ENCODE measurements around the gene WWOX.

WWOX gene

DNA sequence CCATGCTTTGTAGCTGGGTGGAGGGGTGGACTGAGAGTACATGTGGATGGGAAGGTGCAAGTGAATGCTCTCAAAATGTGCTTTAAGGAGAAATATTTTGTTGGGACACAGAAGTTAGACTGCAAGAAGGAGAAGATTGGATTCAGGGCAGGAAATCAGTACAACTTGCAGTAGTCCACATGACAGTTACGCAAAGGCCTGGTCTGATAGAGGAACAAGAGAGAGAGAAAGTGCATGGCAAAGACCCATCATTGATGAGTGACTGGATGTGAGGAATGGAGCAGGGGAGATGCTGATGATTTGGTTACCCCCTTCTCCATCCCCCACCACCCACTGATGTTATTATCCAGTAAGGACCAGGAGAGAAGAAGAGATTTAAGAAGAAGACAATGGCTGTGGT lies 1028.3 kb downstream of the WWOX start:
- DNase-seq = no peak

DNA sequence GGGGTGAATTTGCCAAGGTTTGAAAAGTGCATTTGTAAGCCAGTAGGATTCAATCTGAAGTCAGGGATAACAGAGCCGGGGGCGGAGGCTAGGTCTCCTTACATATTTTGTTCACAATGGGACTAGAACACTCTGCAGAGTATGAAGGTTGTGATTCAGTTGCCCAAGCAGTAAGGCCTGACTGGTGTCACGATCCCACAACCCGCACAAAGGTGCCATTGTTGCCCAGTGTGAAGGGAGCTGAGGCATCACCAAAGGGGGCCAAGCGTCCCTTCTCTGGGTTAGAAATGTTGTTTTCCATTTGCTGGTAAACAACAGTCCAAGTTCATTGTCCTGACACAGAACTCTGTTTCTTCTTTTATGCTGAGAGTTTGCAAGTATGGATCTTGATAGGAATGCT lies 1029.3 kb downstream of the WWOX start:
- DNase-seq = no peak

DNA sequence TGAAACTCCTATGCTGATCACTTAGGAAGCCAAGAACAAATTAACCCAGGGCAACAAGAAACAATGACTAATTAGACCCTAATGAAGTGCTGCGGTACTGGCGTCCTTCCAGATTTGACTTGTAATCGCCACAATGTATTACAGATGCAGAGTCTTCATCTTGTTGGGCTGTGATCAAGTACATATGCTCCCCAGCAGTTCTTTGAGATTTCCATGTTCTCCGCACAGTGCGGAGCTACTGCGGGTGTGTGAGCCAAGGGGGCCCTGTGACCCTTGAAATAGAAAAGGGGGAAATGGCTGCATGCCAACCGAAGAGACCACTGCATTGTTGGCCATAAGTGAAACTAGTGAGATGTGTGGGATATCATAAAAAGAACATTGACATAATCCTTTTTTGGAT lies 1031.2 kb downstream of the WWOX start:
- DNase-seq = no peak

- DNase-seq = no peak
These were observed 1032.0 kb downstream of the WWOX start for GRCh38 chr16:79131321-79132075.

DNA sequence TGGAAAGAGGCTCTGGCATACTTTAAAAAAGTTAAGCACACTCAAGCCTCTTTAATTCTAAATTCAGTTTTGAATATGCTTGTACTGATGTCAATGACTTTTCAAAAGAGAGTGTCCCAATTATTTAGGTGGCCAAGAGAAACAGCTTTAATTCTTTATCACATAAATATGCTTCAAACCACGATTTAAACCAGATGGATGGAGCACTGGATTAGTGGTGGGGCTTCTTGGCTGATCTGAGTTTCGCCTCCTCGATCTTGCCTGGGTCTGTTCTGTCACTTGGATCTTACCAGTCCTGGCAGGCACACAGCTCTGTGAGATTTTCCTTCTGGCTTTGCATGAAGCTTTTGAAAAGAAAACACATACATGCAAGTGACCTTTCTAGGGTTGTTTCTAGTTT lies 1033.2 kb downstream of the WWOX start:
- no peak for DNase-seq

- no peak for DNase-seq
These were observed 1034.8 kb downstream of the WWOX start for GRCh38 chr16:79134300-79134699.

DNA sequence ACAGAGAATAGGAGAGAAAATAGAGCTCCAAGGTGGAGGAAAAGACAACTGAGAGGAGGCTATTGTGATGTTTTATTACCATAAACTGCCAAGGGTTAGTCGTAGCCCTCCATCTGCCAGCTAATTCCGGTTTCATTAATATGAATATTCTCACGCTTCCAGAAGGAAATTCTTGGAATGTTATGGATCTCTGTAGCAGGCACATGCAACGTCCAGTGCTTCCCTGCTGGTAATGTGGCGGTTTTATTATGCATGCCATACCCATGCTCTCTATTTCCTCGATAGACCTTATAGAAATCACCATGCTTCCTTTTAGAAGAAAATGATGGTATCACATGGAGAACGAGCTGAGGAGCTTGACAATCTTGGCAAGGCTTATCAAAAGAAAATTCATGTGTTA lies 1037.5 kb downstream of the WWOX start:
- DNase-seq = no peak

GRCh38 chr16:79137426-79137939 lies 1038.0 kb downstream of the WWOX start:
- no peak for DNase-seq

DNA sequence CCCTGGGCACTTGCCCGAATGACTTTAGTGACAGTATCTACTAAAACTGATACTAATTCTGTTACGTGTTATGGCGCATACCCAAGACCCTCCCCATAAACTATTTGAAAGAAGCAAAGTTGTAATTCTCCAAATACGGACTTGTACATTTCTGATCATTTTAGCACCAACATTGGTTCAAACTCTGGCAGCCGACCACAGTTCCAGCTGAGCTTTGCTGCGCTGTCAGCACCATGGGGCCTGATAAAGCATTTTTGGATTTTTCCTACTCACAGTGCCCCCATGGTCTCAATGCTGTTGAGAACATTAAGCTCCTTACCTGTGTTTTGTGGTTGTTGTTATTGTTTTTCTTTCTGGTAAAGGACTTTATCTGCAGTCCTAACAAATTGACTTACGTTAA lies 1040.3 kb downstream of the WWOX start:
- DNase-seq = no peak

DNA sequence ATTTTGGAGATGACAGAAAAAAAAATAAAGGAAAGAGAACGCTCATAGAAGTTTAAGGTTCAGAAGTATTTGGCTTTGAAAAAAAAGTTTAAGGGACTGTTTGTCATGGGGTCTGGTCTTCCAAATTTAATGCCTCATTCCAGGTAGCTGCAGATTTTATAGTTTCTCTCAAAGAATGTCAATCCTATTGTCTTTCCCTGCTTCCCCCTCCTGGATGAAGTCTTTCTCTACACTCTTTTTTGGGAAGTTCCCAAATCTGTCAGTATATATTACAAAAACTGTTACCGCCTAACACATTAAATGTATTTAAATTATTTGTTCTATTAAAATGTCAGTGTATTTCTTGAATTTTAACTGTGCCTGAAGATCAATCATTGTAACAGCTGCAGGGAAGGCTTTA lies 1043.6 kb downstream of the WWOX start:
- no peak for DNase-seq

DNA sequence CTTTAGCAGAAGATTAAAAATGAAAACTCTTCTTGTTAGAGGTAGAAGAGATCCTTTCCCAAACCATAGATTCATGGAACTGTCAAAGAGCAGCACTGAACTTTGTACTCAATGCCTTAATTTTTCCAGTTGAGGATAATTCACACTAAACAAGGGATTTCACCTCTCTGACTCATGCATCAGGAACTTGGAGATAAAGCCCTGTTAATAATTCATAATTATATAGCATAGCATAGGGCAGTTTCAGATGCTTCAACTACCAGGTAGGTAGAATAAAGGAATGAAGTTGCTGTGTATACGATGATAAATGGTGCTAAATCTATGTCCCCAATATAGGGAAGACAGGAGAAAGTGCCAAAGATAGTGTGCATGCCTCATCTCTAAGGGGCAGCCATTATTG lies 1050.7 kb downstream of the WWOX start:
- no peak for DNase-seq

- no peak for DNase-seq
These were observed 1051.3 kb downstream of the WWOX start for GRCh38 chr16:79150632-79151310.

DNA sequence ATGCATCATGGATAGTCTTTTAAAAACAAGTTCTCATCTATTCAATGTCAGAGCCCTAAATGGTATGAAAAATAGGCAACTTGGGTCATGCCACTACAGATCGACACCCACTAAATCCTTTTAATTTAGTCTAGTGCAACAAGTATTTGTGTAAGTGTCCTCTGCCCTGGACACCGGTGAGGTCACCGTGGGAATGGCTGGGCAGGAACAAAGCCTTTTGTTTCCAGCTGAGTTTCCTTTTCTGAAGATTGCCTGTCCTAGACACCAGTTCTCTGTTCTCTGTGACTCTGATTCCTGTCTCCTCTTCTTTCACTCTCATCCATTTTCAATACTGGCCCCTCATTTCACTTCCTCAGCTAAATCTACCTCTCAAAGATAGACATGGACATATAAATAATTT lies 1054.6 kb downstream of the WWOX start:
- DNase-seq = no peak

GRCh38 chr16:79155471-79155870 lies 1056.0 kb downstream of the WWOX start:
- no peak for DNase-seq

- no peak for DNase-seq
These were observed 1056.5 kb downstream of the WWOX start for GRCh38 chr16:79155904-79156303.

DNA sequence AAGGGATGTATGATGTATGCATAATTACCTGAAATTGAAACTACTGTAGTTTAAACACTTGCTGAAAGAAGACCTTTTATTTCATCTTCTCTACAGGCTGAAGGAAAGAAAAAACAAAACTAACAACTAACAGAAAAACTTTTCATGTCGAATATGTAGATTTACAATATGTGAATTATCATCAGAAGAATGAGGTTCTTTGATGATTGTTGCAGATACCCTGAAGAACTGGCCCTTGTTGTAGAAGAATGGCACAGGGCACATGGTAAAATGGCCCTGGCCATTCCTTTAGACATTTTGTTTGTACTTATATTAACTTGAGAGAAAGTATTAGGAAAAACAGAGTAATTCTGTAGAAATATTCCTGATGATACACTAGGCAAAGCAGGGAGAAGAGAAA lies 1057.3 kb downstream of the WWOX start:
- DNase-seq = no peak

DNA sequence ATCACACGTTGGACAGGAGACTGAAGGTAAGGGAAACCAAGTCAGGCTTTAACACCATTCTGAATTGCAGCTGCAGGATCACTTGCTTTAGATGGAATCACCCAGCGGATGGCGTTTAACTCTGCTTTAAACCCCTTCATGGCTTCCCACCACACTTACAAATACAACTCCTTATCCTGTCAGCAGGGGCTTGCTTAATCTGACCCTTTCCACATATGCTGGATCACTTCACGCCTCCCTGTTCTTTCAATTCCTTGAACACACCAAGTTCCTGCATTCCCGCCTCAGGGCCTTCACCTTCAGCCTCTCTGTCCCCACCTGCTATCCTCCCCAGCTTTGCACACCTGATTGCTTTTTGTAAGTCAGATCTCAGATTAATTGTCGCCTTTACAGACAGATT lies 1058.9 kb downstream of the WWOX start:
- no peak for DNase-seq

GRCh38 chr16:79159261-79160049 lies 1060.0 kb downstream of the WWOX start:
- no peak for DNase-seq

DNA sequence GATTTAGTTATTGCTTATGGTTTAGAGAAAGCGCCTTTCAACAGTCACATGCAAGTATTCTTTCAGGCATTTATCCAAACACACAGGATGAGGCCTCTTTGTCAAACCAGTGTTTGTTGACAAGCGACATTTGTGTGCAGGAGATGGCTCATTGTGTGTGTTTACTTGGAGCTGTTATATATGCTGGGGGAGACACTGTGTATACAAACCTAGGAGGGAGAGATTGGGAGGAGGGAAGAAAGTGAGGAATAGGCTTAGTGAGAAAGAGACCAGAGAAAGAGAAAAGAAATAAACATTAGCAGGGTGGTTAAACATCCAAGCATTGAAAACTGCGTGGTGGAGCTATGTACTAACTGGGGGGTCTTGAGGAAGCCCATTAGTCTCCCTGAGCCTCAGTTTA lies 1063.5 kb downstream of the WWOX start:
- DNase-seq = no peak

DNA sequence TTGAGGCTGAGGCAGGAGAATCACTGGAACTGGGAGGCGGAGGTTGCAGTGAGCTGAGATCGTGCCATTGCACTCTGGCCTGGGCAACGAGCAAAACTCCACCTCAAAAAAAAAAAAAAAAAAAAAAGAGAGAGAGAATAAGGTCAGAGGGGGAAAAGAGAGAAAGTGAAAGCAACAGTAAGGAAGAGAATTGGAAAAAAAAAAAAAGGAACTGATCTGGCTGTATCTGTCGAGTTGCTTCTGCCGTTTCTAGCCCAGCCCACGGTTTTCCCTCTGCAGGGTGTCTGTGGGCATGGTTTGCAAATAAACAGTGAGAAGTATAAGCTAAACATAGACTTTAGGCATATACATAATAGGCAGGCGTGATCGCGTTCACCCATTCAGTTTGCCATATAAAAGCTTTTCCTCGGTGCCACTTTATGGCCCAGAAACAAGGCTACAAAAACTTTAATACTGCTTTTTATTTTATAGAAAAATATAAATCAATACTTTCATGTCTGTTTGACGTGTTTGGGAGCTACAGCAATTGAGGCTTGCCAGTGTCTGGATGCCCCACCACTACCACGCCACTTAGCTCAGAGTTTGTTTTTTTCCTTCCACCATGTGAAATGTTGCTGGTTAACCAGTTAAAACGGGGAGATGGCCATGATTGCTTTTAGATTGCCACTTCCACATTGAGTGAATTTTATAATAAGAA lies 1064.4 kb downstream of the WWOX start:
- no peak for DNase-seq

DNA sequence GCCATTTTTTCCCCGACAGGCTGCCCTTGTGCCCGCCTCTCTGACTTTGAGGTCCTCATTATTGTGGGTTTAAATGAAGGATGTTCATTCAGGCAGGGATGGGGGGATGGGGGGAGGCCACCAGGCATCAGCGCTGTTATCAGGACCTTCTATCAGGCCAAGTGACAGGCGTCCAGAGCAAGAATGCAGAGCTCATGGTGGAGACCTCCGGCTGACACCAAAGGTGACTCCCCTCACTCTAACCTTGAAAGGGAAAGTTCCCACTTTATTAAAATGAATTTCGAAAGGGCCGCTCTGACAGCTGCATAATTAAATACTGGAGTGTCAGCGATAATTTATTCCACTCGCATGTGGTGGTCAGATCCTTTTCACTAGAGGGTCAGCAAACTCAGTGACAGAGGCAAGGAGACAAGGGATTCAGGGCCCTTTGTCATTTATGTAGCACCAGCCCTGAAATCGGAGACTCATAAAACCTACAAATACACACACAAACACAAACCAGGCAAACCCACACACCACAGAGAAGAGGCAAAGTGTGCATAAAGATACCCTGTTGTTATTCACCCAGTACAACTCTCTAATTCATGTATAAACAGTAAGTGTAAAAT lies 1065.0 kb downstream of the WWOX start:
- DNase-seq = no peak

GRCh38 chr16:79165079-79165478 lies 1065.6 kb downstream of the WWOX start:
- DNase-seq = no peak

Measured in fibroblast of skin of back (primary cell).